GM20431 (cell line): Measurements from ENCODE around the gene GLB1L3.
"Not testable (repeated sequence)": the region's sequence is repeated elsewhere in the genome, so short reads cannot be mapped to it uniquely, and the experiment has no call there.

Experiments
- in situ Hi-C: fragments of 300-500 bp; cut with MseI, MboI; formaldehyde crosslinking; loops from one replicate; pipeline ENCODE4 v1.15.0; 2020; ENCODE audit warnings: low sequenced_read_pairs; ENCODE audit not compliant: unreplicated experiment

GLB1L3 gene

GRCh38 chr11:134250675-134251074 lies 25.5 kb upstream of the GLB1L3 start:
- in situ Hi-C loops, result no loop called here

DNA sequence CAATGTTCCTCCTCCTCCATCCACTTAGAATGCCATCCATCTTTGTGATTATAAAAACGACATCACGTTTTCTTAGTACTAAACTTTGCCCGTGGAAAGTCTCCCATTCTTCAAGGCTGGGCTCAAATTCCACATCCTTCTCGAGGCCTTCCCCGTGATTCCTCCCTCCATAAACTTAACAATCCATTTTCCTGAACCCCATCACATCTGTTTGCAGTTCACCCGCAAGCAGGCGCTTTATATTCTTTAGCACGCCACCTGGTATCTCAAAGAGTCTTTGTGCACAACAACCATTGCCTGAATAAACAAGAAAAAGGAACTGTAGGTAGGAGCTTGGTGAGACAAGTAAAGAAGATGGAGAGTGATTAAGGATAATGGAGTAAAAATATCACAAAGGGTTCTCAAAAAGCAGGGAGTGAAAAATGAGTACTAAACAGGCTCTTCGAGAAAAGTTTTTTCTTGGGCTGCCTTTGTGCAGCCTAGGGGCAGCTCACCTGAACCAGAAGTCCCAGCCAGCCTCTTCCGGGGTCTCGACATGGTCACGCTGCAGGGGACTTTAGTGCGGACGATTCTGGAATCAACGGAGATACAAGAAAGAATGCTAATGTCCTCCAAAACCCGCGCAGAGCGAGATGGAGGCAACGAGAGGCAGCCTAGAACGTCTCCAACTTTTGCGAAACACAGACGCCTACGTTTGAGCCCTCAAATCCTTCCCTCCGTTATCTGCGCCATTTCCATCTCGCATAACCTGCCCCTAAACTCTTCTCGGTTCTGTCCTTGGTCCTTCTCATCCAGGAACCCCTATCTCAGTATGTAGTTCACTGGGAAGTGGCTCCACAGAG lies 23.6 kb upstream of the GLB1L3 start:
- in situ Hi-C loops, result no loop called here

DNA sequence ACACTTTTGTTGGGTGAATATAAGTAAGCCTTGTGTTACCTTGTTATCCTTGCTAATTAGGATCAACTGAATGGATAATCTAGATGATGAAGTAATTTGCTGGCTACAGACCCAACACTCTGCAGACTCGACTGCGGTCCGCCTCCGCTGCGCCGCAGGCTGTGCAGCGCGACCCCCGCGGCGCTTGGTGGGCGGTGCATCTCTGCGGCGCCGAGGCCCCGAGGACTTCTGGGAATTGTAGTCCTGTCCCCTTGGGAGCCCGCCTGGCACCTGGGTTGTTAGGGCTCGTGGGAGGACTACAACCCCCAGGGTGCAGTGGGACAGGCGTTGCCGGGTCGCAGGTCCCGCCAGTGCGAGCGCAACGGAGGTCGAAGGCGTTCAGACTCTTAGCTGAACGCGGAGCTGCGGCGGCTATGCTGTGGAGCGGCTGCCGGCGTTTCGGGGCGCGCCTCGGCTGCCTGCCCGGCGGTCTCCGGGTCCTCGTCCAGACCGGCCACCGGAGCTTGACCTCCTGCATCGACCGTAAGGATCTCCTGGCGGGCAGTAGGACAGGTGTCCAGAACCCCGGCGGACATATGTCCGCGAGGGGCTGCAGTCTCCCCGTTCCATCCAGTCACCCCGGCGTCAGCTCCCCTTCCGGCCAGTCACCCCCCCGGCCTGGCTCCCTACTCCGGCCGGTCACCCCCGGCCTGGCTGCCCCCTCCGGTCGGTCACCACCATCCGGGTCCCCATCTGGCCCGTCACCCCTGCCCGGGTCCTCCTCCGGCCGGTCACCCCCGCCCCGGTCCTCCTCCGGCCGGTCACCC lies 22.8 kb upstream of the GLB1L3 start, which contains the start of the genes ACAD8 and THYN1:
ACAD8 (plus strand) TSS at position 381 of the 806 bp plus-strand sequence; CDS start at position 414, 33 bp downstream.
THYN1 (minus strand) TSS at position 165 of the 806 bp plus-strand sequence. CDS start 470 bp downstream, outside the sequence.
- in situ Hi-C loops, result no loop called here

- in situ Hi-C loops, result no loop called here
Observed at GRCh38 chr11:134254433-134255183, 21.6 kb upstream of the GLB1L3 start.

GRCh38 chr11:134255184-134255561 lies 21.0 kb upstream of the GLB1L3 start:
- in situ Hi-C loops, result not testable (repeated sequence)

GRCh38 chr11:134257101-134257500 lies 19.1 kb upstream of the GLB1L3 start:
- in situ Hi-C loops, result no loop called here

DNA sequence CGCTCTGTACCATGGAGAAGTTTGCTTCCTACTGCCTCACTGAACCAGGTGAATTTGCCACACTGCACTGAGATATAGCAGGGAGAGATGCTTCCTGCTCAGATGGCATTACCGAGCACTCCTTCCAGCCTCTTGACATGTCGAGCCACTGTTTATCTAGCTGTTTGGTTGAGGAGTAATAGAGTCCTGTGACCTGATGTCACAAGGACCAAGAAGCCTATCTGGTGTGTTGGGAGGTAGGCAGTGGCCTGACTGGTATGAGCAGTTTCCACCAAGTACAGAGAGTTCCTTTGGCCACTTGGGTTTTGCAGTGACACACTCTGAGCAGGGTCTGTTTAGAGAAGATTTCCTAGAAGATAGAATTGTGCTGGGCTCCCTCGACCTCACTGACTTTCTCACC lies 17.6 kb upstream of the GLB1L3 start:
- in situ Hi-C loops, result no loop called here

DNA sequence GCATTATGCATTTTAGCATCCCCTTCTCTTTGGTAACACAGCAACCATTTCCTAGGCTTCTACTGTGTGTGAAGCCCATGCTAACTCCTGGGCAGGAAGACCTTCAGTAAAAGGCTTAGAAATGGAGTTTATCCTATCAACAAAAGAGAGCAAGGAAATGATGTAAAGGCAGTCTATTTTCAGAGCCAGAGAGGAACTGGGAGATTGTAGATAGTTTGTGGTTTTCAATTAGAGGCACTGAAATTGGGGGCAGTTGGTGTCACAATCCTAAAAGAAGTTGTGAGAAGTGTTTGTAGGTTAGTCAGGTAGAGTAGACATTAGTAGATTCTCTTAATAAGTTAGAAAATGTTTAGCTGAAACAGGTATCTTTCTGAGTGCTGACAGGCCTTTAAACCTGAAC lies 15.7 kb upstream of the GLB1L3 start:
- in situ Hi-C loops, result no loop called here

GRCh38 chr11:134260983-134261382 lies 15.2 kb upstream of the GLB1L3 start:
- in situ Hi-C loops, result no loop called here

- in situ Hi-C loops, result no loop called here
Observed at GRCh38 chr11:134261626-134262488, 14.3 kb upstream of the GLB1L3 start.

DNA sequence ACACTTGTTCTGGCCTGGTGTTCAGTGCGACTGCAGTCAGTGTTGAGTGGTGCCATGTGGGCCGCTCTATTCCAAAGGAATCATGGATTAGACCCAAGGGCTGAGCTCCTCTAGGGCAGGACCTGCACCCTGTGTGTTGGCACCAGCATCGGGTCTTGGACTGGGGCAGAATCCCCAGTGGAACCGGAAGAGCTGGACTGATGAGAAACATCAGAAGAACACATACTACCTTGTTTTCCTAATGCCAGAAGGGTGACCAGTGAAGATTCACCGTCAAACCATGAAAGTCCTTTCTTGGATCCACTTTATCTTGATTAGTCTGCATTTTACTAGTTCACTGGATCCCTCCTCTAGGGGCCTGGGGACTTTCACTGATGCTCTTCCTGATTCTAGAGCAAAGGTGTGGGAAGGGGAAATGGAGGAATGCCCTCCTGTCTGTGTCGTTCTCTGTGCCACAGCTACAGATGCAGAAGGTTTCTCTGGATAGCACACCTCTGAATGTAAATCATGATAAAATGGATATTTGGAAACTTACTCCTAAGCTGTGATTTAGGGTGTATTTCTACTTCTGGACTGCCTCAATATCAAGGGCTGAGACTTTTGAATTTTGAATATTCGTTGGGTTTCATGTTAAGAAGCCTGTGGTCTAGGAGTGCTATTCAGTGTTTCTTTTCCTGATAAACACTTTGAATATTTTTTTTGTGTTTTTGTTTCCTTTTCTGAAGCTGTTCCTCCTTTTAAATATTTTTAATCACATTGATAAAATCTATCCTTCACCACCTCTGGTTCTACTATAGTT lies 11.0 kb upstream of the GLB1L3 start:
- in situ Hi-C loops, result no loop called here

DNA sequence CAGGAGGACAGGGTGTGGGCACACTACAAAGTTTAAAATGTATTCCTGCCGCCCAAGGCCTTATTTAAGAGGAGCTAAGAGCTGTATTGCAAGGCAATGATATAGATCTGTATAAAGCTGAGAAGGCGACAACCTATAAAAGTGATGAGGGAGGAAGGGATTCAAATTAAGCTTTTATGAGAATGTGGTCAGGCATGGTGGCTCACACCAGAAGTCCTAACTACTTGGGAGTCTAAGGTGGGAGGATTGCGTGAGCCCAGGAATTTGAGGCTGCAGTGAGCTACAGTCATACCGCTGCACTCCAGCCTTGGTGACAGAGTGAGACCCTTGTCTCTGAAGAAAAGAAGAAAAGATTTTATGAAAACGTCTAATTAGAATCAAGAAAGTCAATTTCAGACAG lies 9.7 kb upstream of the GLB1L3 start:
- in situ Hi-C loops, result no loop called here

GRCh38 chr11:134266841-134267251 lies 9.3 kb upstream of the GLB1L3 start:
- in situ Hi-C loops, result no loop called here

- in situ Hi-C loops, result no loop called here
Observed at GRCh38 chr11:134267461-134267860, 8.7 kb upstream of the GLB1L3 start.

DNA sequence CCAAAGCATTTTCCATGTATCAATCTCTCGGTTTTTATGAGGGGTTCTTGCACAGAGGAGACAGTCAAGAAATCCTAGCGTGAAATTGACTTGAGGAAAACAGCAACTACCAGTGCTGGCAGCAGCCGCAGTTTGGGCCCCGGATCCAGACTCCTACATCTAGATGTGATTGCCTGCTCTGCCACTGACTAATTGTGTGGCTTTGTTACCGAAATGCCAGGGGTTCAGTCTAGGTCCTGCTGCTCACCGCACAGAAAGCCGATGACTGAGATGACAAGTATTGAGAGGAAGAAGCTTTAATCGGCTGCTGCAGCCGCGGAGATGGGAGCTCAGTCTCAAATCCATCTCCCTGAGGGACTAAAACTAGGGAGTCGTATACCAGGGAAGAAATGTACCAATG lies 8.2 kb upstream of the GLB1L3 start:
- in situ Hi-C loops, result no loop called here

DNA sequence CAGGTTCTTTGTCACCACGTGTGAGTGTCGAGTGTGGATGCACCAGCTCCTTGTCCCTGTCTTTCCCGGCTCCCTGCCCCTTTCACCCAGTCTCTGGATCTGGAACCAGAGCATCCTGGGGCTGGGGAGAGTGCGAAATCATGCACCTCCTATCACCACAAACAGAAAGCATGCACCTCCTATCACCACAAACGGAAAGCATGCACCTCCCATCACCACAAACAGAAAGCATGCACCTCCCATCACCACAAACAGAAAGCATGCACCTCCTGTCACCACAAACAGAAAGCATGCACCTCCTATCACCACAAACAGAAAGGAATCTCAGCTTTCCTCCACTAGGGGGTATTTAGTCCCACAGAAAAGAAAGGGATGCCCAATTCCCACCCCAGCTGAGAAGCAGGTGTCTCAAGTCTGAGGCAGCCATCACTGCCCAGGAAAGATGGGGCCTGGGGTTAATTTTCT lies 5.9 kb upstream of the GLB1L3 start:
- in situ Hi-C loops, result no loop called here

GRCh38 chr11:134271978-134272377 lies 4.2 kb upstream of the GLB1L3 start:
- in situ Hi-C loops, result no loop called here
